Neural progenitor cell (in vitro differentiated cells): ENCODE measurements around the gene MYO7B. TPM values are rescaled to one million over a fixed set of nuclear protein-coding genes. Genes with fewer than 3 reads are reported as not detected.

ENCODE experiments used
- DNase-seq: peaks from one replicate; pipeline ENCODE4 v3.0.0-alpha.2; 2016; ENCODE audit warnings: low spot score
- H2AFZ ChIP-seq: fragments of 200-600 bp; sonication (generic); replicated peaks from 2 replicates; pipeline ENCODE4 v1.6.1; 2016; ENCODE audit warnings: antibody characterized with exemption
- H3F3A ChIP-seq: fragments of 200-600 bp; sonication (generic); 2 replicates; pipeline ENCODE4 v1.6.1; 2016; ENCODE audit warnings: antibody characterized with exemption, low read depth
- H3K27ac ChIP-seq: fragments of 200-600 bp; sonication (generic); 2 replicates; pipeline ENCODE4 v1.5.1; 2016; ENCODE audit warnings: mild to moderate bottlenecking
- H3K27me3 ChIP-seq: fragments of 200-600 bp; sonication (generic); 2 replicates; pipeline ENCODE4 v1.6.1; 2016; ENCODE audit warnings: mild to moderate bottlenecking, moderate library complexity
- H3K36me3 ChIP-seq: fragments of 200-600 bp; sonication (generic); 2 replicates; pipeline ENCODE4 v1.5.1; 2016
- H3K4me1 ChIP-seq: fragments of 200-600 bp; sonication (generic); 2 replicates; pipeline ENCODE4 v1.6.1; 2016; ENCODE audit warnings: mixed run types
- H3K4me2 ChIP-seq: fragments of 200-600 bp; sonication (generic); 2 replicates; pipeline ENCODE4 v1.6.1; 2016
- H3K4me3 ChIP-seq: fragments of 200-600 bp; sonication (generic); 2 replicates; pipeline ENCODE4 v1.5.1; 2016
- H3K79me2 ChIP-seq: fragments of 200-600 bp; sonication (generic); 2 replicates; pipeline ENCODE4 v1.6.1; 2016; ENCODE audit warnings: low read depth
- H3K9ac ChIP-seq: fragments of 200-600 bp; sonication (generic); 2 replicates; pipeline ENCODE4 v1.6.1; 2016
- H3K9me3 ChIP-seq: fragments of 200-600 bp; sonication (generic); 2 replicates; pipeline ENCODE4 v1.5.1; 2016; ENCODE audit warnings: low read depth
- H4K20me1 ChIP-seq: fragments of 200-600 bp; sonication (generic); 2 replicates; pipeline ENCODE4 v1.6.1; 2016; ENCODE audit warnings: low read depth
- H3K27ac Mint-ChIP-seq: 3 replicates; pipeline ENCODE4 v1.8.0; 2021; ENCODE audit warnings: mixed read lengths
- H3K27me3 Mint-ChIP-seq: 2 replicates; pipeline ENCODE4 v1.8.0; 2022; ENCODE audit warnings: low read depth, mild to moderate bottlenecking, inconsistent platforms, moderate library complexity, mixed read lengths; ENCODE audit not compliant: insufficient read depth
- H3K36me3 Mint-ChIP-seq: 3 replicates; pipeline ENCODE4 v1.8.0; 2021; ENCODE audit warnings: mixed read lengths
- H3K4me1 Mint-ChIP-seq: 3 replicates; pipeline ENCODE4 v1.8.0; 2021; ENCODE audit warnings: mixed read lengths
- H3K4me3 Mint-ChIP-seq: 3 replicates; pipeline ENCODE4 v1.8.0; 2021; ENCODE audit warnings: mild to moderate bottlenecking, moderate library complexity, mixed read lengths
- H3K9me3 Mint-ChIP-seq: 3 replicates; pipeline ENCODE4 v1.8.0; 2020; ENCODE audit warnings: mixed read lengths
- EZH2 ChIP-seq: fragments of 200-600 bp; sonication (generic); IDR thresholded peaks from 2 replicates; pipeline ENCODE4 v1.6.1; 2017; ENCODE audit warnings: antibody characterized with exemption, mild to moderate bottlenecking, moderate library complexity
- EZH2phosphoT487 ChIP-seq: fragments of 200-600 bp; sonication (generic); IDR thresholded peaks from 2 replicates; pipeline ENCODE4 v1.6.1; 2017; ENCODE audit warnings: antibody characterized with exemption
- total RNA-seq: library from RNA; depleted of rRNA; stranded (reverse); fragments of >200 nt; gene quantifications from 2 replicates; pipeline ENCODE4 v1.2.3, GENCODE V29; 2015; ENCODE audit warnings: low replicate concordance
- TF ChIP-seq, protein P1 (sequence below): fragments of 200-600 bp; sonication (generic); IDR thresholded peaks from 2 replicates; pipeline ENCODE4 v1.5.1; 2017; ENCODE audit warnings: antibody characterized with exemption, mild to moderate bottlenecking

The MYO7B gene
- total RNA-seq, 1 donor from 2014 or later: not detected

DNA sequence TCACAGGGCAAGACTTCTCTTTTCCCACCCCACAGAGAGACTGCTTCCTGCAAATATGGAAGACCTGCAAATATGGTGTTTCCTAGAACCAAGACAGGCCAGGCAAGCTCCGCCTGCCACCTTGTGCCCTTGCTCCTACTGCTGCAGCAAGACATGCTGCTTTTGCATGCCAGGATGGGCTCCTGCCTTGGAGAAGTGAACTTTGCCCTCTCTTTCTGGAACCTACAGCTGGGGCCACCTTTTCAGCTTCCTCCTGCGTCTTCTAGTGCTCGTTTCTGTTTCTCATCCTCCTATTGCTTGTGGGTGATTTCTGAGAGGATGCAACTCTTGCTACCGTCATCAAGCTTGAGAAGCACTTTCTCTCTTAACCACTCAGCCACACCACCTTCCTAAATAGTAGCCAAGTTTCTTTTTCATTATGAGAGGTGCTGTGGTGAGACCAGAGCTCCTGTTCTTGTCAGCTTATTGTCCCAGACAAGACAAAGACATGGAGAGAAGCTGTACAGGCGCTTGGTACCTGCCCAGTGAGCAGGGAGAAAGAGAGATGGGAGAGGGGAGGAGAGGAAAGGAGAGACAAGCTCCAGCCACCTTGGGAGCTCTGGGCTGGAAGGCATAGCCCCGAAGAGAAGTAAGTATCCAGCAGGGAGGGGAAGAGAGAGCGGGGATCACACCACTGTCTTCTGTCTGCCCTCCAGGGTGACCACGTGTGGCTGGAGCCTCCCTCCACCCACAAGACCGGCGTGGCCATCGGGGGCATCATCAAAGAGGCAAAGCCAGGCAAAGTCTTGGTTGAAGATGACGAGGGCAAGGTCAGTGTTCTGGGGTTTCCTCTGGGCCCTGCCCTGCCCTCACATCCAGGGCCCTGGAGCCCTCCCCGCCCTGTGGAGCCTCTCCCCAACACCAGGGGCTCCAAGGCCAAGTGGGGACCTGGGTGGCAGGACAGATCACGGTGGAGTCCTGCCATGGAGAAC is 28.3 kb downstream of the MYO7B start:
- Histone ChIP-seq H3F3A (no peaks in the 10 kb centered on the region), H3K27ac (no peak overlapping the region), H3K4me1 (no peaks in the 10 kb centered on the region), H3K4me2 (no peak overlapping the region), H3K9ac (no peak overlapping the region), H3K79me2 (no peaks in the 10 kb centered on the region), H3K4me3 (no peak overlapping the region), H3K36me3 (no peaks in the 10 kb centered on the region), H4K20me1 (no peaks in the 10 kb centered on the region), H3K9me3 (no peaks in the 10 kb centered on the region), H3K27me3 (no peaks in the 10 kb centered on the region), H2AFZ (no peak overlapping the region)
- Mint-ChIP-seq H3K4me1 (no peaks in the 10 kb centered on the region), H3K27me3 (peaks cover 10% of the 10 kb centered on the region), H3K9me3 (no peaks in the 10 kb centered on the region), H3K4me3 (no peak overlapping the region), H3K27ac (no peak overlapping the region), H3K36me3 (no peaks in the 10 kb centered on the region)
- DNase-seq: no peak
- TF ChIP-seq EZH2phosphoT487: no peak
- TF ChIP-seq, protein P1, sequence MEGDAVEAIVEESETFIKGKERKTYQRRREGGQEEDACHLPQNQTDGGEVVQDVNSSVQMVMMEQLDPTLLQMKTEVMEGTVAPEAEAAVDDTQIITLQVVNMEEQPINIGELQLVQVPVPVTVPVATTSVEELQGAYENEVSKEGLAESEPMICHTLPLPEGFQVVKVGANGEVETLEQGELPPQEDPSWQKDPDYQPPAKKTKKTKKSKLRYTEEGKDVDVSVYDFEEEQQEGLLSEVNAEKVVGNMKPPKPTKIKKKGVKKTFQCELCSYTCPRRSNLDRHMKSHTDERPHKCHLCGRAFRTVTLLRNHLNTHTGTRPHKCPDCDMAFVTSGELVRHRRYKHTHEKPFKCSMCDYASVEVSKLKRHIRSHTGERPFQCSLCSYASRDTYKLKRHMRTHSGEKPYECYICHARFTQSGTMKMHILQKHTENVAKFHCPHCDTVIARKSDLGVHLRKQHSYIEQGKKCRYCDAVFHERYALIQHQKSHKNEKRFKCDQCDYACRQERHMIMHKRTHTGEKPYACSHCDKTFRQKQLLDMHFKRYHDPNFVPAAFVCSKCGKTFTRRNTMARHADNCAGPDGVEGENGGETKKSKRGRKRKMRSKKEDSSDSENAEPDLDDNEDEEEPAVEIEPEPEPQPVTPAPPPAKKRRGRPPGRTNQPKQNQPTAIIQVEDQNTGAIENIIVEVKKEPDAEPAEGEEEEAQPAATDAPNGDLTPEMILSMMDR: no peak
- TF ChIP-seq EZH2: no peak

DNA sequence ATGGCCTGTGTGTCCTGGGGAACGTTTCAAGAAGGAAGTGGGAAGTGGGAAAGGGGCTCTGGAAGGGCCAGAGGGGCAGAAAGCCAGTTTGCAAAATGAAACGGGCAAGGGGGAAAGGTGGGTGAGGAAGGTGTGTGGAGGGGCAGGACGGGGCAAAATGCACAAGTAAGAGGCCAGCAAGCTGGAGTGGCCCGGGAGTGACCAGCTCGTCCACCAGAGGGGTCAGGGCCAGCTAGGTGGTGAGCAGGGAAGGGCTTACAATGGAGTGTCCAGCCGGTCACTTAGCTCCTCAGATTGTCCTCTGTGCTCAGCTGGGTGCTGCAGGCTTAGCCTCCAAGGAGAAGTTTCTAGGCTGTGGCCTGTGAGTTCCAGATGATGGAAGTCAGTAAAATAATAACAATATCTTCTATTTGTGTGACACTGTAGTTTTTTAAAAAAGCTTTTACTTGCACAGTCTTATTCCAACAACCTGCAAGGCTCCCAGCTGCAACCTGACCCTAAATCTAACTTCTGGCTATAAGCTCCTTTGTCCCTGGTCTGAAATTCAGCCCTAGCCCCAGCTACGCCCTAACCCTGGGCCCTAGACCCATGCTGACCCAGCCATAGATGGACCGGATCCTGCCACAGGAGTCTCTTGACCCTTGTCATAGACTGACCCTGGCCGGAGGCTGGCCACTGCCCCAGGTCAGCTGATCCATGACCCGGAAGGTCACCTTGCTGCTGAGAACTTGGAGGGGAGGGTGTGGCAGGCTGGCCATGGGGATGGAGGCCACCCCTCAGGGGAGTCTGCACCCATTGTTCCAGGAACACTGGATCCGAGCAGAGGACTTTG is 29.2 kb downstream of the MYO7B start:
- H3K9me3 ChIP-seq: no peaks in the 10 kb centered on the region
- no peaks in the 10 kb centered on the region for H3K36me3 ChIP-seq
- Mint-ChIP-seq H3K27me3 (peaks cover 8% of the 10 kb centered on the region), H3K27ac (no peak overlapping the region), H3K36me3 (no peaks in the 10 kb centered on the region), H3K4me1 (peaks cover 4% of the 10 kb centered on the region), H3K4me3 (no peak overlapping the region), H3K9me3 (no peaks in the 10 kb centered on the region)
- H3K4me2 ChIP-seq: no peak overlapping the region
- no peak overlapping the region for H3K4me3 ChIP-seq
- H3K4me1 ChIP-seq: no peaks in the 10 kb centered on the region
- DNase-seq: no peak
- no peaks in the 10 kb centered on the region for H4K20me1 ChIP-seq
- TF ChIP-seq EZH2 (no peak), EZH2phosphoT487 (no peak)
- TF ChIP-seq, protein P1: no peak
- no peak overlapping the region for H2AFZ ChIP-seq
- H3K27ac ChIP-seq: no peak overlapping the region
- H3K9ac ChIP-seq: no peak overlapping the region
- H3K79me2 ChIP-seq: no peaks in the 10 kb centered on the region
- no peaks in the 10 kb centered on the region for H3K27me3 ChIP-seq
- H3F3A ChIP-seq: no peaks in the 10 kb centered on the region

DNA sequence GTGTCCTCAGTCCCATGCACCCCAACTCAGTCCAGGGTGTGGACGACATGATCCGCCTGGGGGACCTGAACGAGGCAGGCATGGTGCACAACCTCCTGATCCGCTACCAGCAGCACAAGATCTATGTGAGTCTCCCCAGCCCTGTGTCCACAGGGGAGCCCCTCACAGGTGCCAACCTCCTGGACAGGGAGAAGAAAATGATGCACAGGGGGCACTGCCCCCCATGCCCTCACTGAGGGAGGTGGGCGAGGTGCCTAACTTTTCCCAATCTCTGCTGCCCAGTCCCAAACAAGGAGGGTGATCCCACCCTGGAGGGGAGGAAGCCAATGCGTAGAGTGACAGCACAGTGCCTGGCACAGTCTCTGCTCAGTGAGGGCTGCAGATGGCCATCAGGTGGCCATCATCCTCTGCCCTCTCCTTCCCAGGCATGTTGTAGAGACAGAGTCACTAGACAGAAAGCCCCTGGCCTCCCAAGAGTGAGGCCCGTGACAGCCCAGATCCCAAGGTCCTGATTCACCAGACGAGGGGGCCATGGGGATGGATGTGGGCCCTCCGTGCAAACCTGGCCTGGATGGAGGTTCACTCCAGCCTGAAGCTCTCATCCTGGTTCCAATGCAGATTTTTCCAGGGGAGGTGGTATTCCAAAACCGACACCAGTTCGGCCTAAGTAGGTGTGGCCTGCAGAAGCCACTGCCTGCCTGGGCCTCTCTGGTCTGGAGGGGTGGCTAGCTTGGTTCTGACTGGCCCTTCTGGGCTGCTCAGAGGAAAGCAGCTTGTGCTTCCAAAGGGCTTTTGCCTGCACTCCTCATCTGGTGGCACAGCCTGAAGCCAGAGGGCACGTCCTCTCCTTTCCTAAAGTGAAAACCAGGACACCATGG is 30.0 kb downstream of the MYO7B start:
- H3K27me3 ChIP-seq: no peaks in the 10 kb centered on the region
- H3K27me3 Mint-ChIP-seq: peaks cover 10% of the 10 kb centered on the region
- H3K4me1 ChIP-seq: no peaks in the 10 kb centered on the region
- H3K79me2 ChIP-seq: no peaks in the 10 kb centered on the region
- no peaks in the 10 kb centered on the region for H3F3A ChIP-seq
- no peaks in the 10 kb centered on the region for H4K20me1 ChIP-seq
- TF ChIP-seq, protein P1: no peak
- TF ChIP-seq EZH2: no peak
- no peak for TF ChIP-seq EZH2phosphoT487
- H2AFZ ChIP-seq: no peak overlapping the region
- no peak for DNase-seq
- H3K4me3 ChIP-seq: no peak overlapping the region
- H3K4me2 ChIP-seq: no peak overlapping the region
- no peaks in the 10 kb centered on the region for H3K36me3 ChIP-seq
- H3K9me3 Mint-ChIP-seq: no peaks in the 10 kb centered on the region
- no peak overlapping the region for H3K27ac ChIP-seq
- H3K4me3 Mint-ChIP-seq: no peak overlapping the region
- no peaks in the 10 kb centered on the region for H3K9me3 ChIP-seq
- H3K36me3 Mint-ChIP-seq: no peaks in the 10 kb centered on the region
- H3K4me1 Mint-ChIP-seq: peaks cover 5% of the 10 kb centered on the region
- H3K9ac ChIP-seq: no peak overlapping the region
- no peak overlapping the region for H3K27ac Mint-ChIP-seq
